ENCODE data around the gene POLQ.
"Not testable (repeated sequence)": the region's sequence is repeated elsewhere in the genome, so short reads cannot be mapped to it uniquely, and the experiment has no call there.

The POLQ gene

GRCh38 chr3:121505256-121505655, 40.5 kb downstream of the POLQ start:
- DNase-seq, result no peak

DNA sequence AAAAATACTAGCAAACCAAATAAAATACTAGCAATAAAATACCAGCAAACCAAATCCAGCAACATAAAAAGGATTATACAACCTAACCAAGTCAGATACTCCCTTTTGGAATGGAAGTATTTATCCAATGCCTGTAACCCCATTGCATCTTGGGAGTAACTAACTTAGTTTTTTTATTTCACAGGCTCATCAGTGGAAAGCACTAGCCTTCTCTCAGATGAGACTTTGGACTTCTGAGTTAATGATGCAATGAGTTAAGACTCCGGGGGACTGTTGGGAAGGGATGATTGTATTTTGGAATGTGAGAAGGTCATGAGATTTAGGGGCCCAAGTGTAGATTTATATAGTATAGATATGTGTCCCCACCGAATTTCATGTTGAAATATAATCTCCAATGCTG, 41.2 kb downstream of the POLQ start:
- no peak for DNase-seq

GRCh38 chr3:121496786-121497185, 49.0 kb downstream of the POLQ start:
- no peak for DNase-seq

DNA sequence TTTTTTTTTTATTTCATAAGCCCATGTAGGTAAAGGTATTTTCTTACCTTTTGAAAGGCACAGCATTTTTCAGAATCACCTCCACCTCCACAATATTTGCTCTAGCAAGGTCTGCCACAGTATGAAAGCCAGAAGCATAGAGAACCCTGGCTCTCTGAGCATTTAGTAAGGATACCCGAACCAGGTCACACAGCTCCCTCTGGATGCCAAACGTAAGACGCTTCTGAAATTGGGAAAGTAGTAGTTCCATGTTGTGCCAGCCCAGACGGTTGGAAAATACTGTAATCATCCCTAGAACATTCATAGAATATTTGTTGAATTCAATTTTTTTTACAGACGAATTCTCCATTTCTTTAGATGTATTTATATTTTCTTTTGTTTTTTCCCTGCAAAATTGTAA, 52.4 kb downstream of the POLQ start:
- DNase-seq, result no peak

DNA sequence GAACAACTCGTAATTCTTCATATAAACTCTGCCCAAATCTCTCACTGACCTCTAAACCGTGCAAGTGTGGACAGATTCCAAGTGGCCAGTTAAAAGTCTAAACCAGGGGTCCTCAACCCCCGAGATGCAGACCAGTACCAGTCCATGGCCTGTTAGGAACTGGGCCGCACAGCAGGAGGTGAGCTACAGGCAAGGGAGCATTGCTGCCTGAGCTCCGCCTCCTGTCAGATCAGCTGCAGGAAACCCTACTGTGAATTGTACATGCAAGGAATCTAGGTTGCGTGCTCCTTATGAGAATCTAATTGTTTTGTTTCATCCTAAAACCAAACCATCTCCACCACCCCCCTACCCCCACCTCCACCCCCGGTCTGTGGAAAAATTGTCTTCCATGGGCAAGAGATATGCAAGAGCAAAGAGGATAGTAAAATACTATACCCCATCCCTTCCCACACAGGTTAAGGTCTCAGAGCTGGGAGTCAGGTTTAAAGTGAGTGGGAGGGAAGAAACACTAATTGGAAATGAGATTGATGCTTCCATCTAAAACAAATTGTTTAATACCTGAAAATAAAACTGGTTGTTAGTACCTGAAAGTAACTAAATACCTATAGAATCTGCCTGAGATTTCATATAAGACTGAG, 54.0 kb downstream of the POLQ start:
- DNase-seq, result no peak

DNA sequence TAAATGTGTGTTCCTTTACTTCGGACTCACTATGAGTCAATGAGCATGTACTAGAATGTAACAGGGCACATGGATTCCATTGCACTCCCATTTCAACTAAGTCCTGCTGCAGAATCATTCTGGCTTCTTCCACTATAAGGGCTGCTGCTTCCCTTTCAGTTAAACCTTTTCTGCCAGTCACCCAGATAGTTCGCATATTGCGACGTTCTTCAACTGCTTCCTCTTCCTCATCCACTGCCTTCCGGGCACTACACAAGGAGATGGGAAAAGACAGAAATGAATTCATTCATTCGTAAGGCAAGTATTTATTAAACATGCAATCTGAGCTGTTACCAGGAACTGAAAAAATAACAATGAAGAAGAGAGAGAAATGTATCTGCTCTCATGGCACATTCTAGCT, 55.6 kb downstream of the POLQ start:
- DNase-seq, result no peak

- DNase-seq, result no peak
These were observed 57.2 kb downstream of the POLQ start for GRCh38 chr3:121488628-121489027.

GRCh38 chr3:121483290-121483689, 62.5 kb downstream of the POLQ start:
- no peak for DNase-seq

GRCh38 chr3:121482660-121483059, 63.1 kb downstream of the POLQ start:
- no peak for DNase-seq

- no peak for DNase-seq
These were observed 64.5 kb downstream of the POLQ start for GRCh38 chr3:121481106-121481880.

DNA sequence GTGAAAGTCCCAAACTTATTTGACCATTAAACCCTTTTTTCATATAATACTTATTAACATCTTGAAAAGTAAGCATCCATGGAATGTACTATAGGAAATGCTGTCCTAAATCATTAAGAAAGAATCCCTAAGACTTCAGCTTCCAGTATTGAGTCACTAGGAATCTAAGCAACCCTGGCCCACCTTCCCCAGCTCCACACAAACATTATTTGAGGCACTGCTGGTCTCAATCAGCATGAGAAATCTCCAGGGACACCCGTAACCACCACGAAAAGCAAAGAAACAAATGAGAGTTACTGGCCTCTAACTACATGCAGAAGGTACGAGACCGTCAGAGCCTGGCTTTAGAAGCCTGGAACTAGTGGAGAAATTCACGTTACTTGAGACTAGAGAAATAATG, 68.2 kb downstream of the POLQ start:
- no peak for DNase-seq

DNA sequence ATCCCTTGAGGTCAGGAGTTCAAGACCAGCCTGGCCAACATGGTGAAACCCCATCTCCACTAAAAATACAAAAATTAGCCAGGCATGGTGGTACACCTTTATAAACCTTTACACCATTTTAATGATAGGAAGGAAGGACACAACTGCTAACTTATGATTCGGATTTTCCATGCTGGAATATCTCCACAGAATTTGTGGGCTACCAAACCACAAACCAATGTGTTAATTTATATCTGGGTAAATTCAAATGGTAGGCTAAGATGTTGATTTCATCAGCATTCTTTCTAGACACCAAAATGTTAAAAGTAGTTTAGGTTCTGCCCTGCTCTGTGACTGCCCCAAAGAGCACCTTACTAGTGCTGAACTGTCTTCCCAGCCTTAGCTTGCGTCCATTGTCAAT, 72.8 kb downstream of the POLQ start:
- DNase-seq, result no peak

DNA sequence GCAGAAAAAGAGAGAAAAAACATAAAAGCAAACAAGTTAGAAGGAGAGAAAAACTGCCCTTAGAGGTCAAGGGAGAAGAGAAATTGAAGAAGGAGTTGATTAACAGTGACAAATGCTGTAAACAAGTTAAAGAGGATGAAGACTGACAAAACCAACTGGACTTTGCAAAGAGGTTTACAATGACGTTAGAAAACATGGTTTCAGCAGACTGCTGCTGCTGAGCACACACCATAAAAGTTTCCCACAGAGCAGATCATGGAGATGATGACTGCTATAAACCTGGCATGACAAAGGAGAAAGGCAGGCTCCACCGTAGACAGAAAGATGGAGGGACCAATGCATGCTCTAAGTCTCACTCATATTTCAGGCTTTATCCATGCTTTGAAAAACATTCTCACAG, 78.7 kb downstream of the POLQ start:
- DNase-seq, result no peak

GRCh38 chr3:121463745-121464144, 82.0 kb downstream of the POLQ start:
- DNase-seq, result no peak

DNA sequence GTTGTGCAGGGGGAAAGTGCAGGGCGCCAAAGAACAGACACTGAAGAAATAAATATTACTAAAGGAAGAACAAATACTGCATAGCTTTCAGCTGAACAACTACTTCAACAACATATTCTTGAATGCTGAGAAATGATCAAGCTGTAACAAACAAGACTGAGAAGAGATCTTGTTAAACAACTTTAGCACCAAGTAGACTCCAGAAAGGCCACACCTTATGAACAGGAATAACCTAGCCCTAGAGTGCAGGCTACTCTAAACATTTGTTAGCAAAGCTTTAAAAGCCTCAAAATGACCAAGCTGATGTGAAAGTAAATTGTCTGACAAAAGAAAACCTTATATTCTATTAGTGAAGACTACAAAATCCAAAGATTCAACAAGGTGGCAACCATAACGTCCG, 83.2 kb downstream of the POLQ start:
- DNase-seq, result no peak

GRCh38 chr3:121451752-121452151, 94.0 kb downstream of the POLQ start:
- not testable (repeated sequence) for DNase-seq

GRCh38 chr3:121443456-121443855, 102.3 kb downstream of the POLQ start:
- DNase-seq, result no peak

GRCh38 chr3:121436641-121437040, 109.1 kb downstream of the POLQ start:
- DNase-seq, result no peak

DNA sequence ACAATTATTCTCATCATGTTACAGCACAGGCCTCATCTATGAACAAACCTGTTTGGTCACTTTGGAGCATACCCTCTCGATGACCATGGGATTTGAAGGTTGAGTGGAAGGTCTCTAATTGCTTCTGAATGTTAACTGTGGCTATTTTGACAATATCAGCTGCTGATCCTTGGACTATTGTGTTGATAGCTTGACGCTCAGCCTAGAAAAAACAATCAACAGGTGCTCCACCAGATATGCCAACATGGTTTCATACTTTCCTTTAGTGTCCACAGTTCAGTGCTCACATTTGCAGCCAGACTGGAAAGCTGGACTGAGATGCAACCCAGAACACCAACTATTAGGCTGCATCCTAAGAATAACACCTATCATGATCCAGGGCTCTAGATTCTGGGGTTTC, 109.7 kb downstream of the POLQ start:
- no peak for DNase-seq

DNA sequence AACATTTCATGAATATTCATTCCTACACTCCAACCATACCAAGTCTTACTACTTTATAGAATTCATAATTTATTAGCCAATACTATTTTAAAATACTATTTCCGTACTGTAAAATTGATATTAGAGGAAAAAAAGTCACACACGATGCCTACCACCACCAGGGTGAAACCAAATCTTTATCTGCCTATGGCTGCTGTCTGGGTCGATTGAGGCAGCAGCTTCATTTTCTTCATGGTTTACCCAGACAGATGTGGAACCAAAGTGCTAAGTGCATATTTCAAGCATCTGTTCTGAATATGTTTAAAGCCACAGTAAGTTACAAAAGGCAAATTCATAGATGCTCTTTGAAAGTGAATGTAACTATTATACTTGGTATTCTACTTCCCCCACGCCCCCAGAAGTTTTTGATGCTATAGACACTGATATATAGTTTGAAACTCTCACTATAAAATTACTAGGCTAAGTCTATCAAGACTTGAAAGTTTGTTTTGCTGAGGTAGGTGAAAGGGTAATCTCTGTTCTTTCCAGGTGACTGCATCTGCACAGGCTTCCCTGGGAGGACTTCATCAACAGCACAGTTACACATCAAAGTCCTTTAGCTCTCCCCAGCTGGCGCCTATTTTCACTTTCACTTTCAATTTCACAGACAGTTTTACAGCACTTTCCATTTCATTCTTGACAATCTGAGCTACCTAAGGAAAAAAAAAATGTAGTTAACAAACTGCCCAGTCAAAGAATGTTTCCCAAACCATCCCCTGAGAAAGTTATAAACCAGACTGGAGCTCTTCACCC, 113.9 kb downstream of the POLQ start:
- DNase-seq, result no peak

DNA sequence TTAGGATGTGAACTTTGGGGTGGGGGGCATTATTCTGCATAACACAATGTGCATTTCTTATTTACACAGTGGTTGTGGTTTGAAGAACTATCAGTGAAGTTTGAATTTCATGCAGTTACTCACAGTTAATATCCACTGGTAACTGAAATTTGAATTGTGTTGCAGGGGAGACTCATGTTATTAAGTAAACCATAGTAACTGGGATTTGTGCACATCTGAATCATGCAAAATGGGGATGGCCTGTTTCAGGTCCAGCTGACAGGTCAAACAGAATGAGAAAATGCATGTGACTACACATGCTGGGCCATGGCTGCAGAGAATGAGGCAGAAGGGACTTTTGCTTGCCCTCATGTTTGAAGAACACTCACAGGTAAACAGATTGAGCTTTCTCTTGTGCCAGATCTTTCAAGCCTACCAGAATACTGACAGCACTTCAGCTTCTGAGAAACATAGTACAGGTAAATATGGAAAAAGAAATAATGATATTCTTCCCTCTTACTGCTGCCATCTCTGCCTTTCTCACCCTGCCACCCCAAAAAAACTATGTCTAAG, 115.0 kb downstream of the POLQ start:
- no peak for DNase-seq

GRCh38 chr3:121424549-121424948, 121.2 kb downstream of the POLQ start:
- no peak for DNase-seq

DNA sequence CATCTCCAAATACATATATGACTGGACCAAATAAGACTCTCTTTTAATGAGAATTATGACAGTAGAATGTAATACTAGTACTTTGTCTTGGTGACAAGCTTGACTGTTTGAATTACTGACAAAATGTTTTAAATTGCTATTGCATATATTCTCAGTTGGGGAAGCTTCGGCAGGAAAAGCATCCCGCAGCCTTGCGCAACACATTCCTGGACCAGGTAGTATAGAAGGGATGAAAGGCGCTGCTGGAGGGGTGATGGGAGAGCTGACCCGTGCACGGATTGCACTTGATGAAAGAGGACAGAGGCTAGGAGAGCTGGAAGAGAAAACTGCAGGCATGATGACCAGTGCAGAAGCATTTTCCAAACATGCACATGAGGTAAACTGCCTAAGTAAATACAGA, 127.6 kb downstream of the POLQ start:
- DNase-seq, result no peak

DNA sequence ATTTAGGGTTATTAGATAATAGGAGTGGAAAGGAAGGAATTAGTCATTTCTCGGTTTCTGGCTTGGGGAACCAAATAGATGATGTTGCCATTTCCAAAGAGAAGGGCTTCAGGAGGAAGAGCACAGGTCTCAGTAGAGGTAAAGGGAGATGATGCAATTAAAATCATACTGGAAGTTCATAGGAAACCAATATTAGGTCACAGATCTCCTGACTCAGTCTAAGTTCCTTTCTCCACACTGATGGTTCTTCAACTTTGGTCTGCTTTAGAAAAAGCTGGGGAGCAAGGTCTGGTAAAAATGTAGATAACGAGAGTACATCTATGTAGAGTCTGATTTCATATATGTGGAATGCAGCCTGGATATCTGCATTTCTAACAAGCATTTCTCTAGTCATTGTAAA, 130.9 kb downstream of the POLQ start:
- DNase-seq, result no peak
